Fibroblast of villous mesenchyme (primary cell): ENCODE data around the gene NELFA. TPM values are rescaled to one million over a fixed set of nuclear protein-coding genes. Genes with fewer than 3 reads are reported as not detected.

Source experiments
- DNase-seq: peaks from one replicate; pipeline ENCODE4 v3.0.0-alpha.2; 2010; ENCODE audit warnings: low read depth
- H3K4me3 ChIP-seq: 2 replicates; pipeline ENCODE4 v1.5.1; 2011; ENCODE audit warnings: low read depth, mild to moderate bottlenecking, low read length
- total RNA-seq: library from RNA; depleted of rRNA; stranded (reverse); fragments of >200 nt; gene quantifications from 2 replicates; pipeline ENCODE4 v1.2.3, GENCODE V29; 2012
- TF ChIP-seq, protein P1 (sequence below): IDR thresholded peaks from 2 replicates; pipeline ENCODE4 v1.5.1; 2012; ENCODE audit warnings: low read depth, mild to moderate bottlenecking, low read length; ENCODE audit not compliant: insufficient read depth

Gene NELFA
- total RNA-seq, 1 donor, result 18.1 TPM

DNA sequence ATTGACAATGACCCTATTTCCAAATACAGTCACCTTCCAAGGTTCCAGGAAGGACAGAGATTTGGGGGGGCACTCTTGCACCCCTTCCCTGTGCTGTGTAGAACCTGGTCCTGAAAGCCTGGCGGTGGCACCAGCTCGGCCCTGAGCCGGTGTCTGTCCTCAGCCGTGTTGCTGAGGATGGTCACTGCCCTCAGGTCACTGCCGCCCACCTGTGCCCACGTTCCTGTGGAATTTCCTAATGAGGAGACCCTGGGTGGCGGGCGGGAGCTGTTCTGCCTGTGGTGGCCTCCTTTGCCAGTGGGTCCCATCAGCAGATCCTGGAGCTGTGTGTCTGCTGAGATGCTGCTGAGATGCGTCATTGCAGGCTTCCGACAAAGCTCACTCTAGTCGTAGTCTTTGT lies 32.9 kb downstream of the NELFA start:
- TF ChIP-seq, protein P1, sequence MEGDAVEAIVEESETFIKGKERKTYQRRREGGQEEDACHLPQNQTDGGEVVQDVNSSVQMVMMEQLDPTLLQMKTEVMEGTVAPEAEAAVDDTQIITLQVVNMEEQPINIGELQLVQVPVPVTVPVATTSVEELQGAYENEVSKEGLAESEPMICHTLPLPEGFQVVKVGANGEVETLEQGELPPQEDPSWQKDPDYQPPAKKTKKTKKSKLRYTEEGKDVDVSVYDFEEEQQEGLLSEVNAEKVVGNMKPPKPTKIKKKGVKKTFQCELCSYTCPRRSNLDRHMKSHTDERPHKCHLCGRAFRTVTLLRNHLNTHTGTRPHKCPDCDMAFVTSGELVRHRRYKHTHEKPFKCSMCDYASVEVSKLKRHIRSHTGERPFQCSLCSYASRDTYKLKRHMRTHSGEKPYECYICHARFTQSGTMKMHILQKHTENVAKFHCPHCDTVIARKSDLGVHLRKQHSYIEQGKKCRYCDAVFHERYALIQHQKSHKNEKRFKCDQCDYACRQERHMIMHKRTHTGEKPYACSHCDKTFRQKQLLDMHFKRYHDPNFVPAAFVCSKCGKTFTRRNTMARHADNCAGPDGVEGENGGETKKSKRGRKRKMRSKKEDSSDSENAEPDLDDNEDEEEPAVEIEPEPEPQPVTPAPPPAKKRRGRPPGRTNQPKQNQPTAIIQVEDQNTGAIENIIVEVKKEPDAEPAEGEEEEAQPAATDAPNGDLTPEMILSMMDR, result no peak
- no peak overlapping the region for H3K4me3 ChIP-seq
- DNase-seq, result no peak

DNA sequence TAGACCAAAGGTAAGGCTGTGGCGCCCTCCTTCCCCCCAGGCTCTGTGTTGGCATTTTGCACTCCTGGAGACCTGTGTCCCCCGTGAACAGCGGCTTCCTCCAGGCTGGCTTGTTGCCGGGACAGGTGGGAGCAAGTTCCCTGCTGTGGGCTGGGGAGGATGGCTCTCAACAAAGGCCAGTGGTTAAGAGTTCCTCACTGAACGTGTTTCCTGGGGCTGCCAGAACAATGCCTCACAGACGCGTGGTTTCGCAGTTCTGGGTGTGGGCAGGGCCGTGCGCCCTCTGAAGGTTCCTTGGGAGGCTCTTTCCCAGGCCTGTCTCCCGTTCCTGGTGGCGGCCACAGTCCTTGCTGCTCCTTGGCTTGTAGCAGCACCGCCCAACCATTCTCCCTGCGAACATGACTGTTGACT lies 33.4 kb downstream of the NELFA start:
- H3K4me3 ChIP-seq, result no peak overlapping the region
- TF ChIP-seq, protein P1, result no peak
- no peak for DNase-seq

DNA sequence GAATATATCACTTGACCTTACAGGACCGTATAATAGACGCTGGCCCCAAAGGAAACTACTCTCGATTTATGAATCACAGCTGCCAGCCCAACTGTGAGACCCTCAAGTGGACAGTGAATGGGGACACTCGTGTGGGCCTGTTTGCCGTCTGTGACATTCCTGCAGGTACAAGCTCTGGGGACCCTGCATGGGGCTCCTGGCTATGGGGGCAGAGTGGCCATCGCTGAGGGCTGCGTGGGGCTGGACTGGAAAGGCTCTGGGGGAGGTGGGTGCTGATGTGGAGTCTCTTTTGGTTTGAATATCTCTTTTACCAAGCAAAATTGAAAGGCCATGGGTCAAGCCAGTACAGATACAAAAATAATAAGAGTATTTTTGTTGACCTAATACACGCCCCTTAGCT lies 33.9 kb downstream of the NELFA start:
- no peak for DNase-seq
- TF ChIP-seq, protein P1, result no peak
- H3K4me3 ChIP-seq, result no peak overlapping the region

DNA sequence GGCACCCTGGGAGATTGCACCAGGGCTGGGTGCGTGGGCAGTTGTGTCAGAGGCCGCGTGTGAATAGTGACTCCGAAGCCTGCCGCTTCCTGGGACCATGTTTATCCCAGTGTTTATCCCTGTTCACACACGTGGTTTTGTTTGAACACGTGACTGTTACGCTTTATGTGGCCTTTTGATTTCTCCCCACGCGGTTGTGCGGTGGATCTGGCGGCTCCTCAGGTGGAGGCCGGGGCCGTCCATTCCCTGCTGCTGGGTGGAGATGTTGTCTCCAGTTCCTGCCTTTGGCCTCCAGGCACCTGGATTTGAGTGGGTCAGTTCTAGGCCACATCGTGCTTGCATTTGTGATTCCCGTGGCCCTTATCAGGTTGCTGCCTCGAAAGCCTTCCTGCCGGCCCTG lies 35.1 kb downstream of the NELFA start:
- TF ChIP-seq, protein P1, result no peak
- no peak overlapping the region for H3K4me3 ChIP-seq
- DNase-seq, result no peak

DNA sequence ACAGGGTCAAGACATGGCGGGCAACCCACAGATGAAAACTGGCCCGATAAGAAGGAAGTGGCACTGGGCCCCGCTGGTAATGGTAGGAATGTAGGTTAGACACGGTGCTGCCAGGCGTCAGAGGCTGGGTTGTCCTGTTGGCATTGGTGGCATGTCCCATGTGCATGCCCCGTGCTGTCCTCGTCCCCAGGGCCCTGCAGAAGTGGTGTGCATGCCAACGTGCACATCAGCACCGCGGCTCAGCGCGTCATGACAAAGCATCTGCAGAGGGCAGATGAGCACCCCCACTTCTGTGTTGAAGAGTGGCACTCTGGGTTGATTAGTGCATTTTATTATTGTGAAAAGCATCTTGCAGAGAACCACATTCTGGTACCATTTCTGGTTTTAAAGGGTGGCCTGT lies 35.6 kb downstream of the NELFA start:
- no peak for DNase-seq
- no peak overlapping the region for H3K4me3 ChIP-seq
- TF ChIP-seq, protein P1, result no peak

DNA sequence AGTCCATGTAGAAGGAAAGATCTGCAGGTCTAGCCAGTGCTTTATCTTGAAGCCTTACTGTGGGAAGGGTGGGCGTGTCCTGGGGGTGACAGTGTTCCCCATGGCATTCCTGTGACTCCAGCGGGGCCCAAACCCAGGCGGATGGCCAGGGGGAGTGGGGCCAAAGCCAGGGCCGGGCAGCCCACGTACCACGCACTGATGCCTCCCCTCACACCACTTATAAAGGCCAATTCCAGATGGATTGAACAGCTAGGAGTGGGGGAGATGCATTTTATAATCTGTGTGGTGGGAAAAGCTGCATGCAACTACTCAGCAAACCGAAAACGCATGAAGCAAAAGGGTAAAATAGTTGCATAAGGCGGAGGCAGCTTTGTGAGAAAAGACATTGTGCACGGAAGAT lies 36.4 kb downstream of the NELFA start:
- no peak for DNase-seq
- TF ChIP-seq, protein P1, result no peak
- H3K4me3 ChIP-seq, result no peak overlapping the region

DNA sequence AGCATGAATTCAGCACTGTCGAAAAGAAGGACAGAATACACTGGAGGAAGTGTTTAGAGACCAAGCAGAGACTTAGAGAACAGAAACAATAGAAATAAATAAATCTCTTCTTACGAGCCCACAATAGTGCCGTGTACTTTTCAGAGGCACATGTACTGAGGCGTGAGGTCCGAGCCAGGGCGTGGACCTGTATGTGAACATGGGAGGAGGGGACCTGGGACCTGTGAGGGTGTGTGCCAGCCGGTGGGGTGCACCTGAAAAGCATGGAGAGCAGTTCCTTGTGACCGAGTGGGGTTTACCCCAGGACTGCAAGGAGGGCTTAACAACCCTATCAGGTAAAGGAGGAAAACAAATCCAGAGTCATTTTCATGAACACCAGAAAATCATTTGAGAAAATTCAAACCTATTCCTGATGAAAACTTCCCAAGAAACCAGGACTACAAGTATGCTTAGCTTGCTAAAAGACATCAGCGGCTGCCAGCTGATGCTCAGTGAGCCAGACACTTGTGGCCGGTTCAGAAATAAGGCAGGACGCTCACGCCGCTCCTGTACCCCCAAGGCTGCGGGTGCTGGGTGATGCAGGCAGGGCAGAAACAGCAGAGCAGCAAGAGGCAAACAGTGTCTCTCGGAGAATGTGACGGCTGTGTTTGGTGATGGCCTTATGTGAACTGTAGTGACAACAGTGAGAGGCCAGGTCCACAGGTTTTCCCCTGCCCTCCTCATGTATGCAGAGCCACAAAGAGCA lies 37.1 kb downstream of the NELFA start:
- TF ChIP-seq, protein P1, result no peak
- H3K4me3 ChIP-seq, result no peak overlapping the region
- no peak for DNase-seq
